Karpas-422 (cell line): ENCODE data around the gene GALNT13. TPM values are rescaled to one million over a fixed set of nuclear protein-coding genes. Genes with fewer than 3 reads are reported as not detected.

Source experiments
- DNase-seq: peaks from one replicate; pipeline ENCODE4 v3.0.0-alpha.2; 2015
- H2AFZ ChIP-seq: fragments of 200-600 bp; sonication (generic); 2 replicates; pipeline ENCODE4 v1.6.1; 2014; ENCODE audit warnings: antibody characterized with exemption, low read length, mixed read lengths
- H3K27ac ChIP-seq: fragments of 200-600 bp; sonication (generic); 2 replicates; pipeline ENCODE4 v1.5.1; 2014; ENCODE audit warnings: mild to moderate bottlenecking, low read length, moderate library complexity
- H3K27me3 ChIP-seq: fragments of 200-600 bp; sonication (generic); 2 replicates; pipeline ENCODE4 v1.6.1; 2014; ENCODE audit warnings: low read length, mixed read lengths
- H3K36me3 ChIP-seq: fragments of 200-600 bp; sonication (generic); 2 replicates; pipeline ENCODE4 v1.6.1; 2014; ENCODE audit warnings: low read length, mixed read lengths; ENCODE audit not compliant: insufficient read depth
- H3K4me1 ChIP-seq: fragments of 200-600 bp; sonication (generic); 2 replicates; pipeline ENCODE4 v1.6.1; 2014; ENCODE audit warnings: mild to moderate bottlenecking, low read length, mixed read lengths
- H3K4me2 ChIP-seq: fragments of 200-600 bp; sonication (generic); 2 replicates; pipeline ENCODE4 v1.6.1; 2014; ENCODE audit warnings: low read length, low read depth, mild to moderate bottlenecking; ENCODE audit not compliant: poor library complexity, severe bottlenecking
- H3K4me3 ChIP-seq: fragments of 200-600 bp; sonication (generic); 2 replicates; pipeline ENCODE4 v1.5.1; 2014; ENCODE audit warnings: mild to moderate bottlenecking, antibody characterized with exemption, low read length, mixed read lengths
- H3K79me2 ChIP-seq: fragments of 200-600 bp; sonication (generic); 2 replicates; pipeline ENCODE4 v1.6.1; 2014; ENCODE audit warnings: mild to moderate bottlenecking, low read length, mixed read lengths
- H3K9ac ChIP-seq: fragments of 200-600 bp; sonication (generic); 2 replicates; pipeline ENCODE4 v1.6.0; 2014; ENCODE audit warnings: low read length
- H3K9me2 ChIP-seq: fragments of 200-600 bp; sonication (generic), shearing (Covaris generic); replicated peaks from 2 replicates; pipeline ENCODE4 v1.6.0; 2014; ENCODE audit warnings: mild to moderate bottlenecking, low read length, moderate library complexity; ENCODE audit not compliant: insufficient read depth
- H3K9me3 ChIP-seq: fragments of 300-700, 200-600 bp; sonication (generic); 2 replicates; pipeline ENCODE4 v1.6.1; 2014; ENCODE audit warnings: low read length, mixed read lengths
- H4K20me1 ChIP-seq: fragments of 200-600 bp; sonication (generic); 2 replicates; pipeline ENCODE4 v1.6.1; 2014; ENCODE audit warnings: mild to moderate bottlenecking, antibody characterized with exemption, low read length, low read depth; ENCODE audit not compliant: insufficient read depth
- total RNA-seq: library from RNA; depleted of rRNA; stranded (reverse); fragments of >200 nt; shearing (Covaris generic); gene quantifications from 2 replicates; pipeline ENCODE4 v1.2.3, GENCODE V29; 2014; ENCODE audit warnings: low replicate concordance

GALNT13 gene
- total RNA-seq, 1 experiment from 2014 or later, result not detected

GRCh38 chr2:154361276-154361675, 489.6 kb downstream of the GALNT13 start:
- H3K27ac ChIP-seq, result no peak overlapping the region
- no peak overlapping the region for H3K9ac ChIP-seq
- no peak for DNase-seq

GRCh38 chr2:154368153-154368552, 496.4 kb downstream of the GALNT13 start:
- no peaks in the 10 kb centered on the region for H3K4me1 ChIP-seq
- H3K9ac ChIP-seq, result no peak overlapping the region
- H3K4me2 ChIP-seq, result no peak overlapping the region
- no peaks in the 10 kb centered on the region for H4K20me1 ChIP-seq
- H2AFZ ChIP-seq, result no peak overlapping the region
- H3K36me3 ChIP-seq, result no peaks in the 10 kb centered on the region
- no peaks in the 10 kb centered on the region for H3K9me2 ChIP-seq
- H3K9me3 ChIP-seq, result no peaks in the 10 kb centered on the region
- no peak overlapping the region for H3K4me3 ChIP-seq
- no peak for DNase-seq
- no peaks in the 10 kb centered on the region for H3K79me2 ChIP-seq
- no peaks in the 10 kb centered on the region for H3K27me3 ChIP-seq
- no peak overlapping the region for H3K27ac ChIP-seq

More at GRCh38 chr2:154361276-154361675, 489.6 kb downstream of the GALNT13 start:
- H3K9me3 ChIP-seq, result no peaks in the 10 kb centered on the region
- H3K4me1 ChIP-seq, result no peaks in the 10 kb centered on the region
- no peak overlapping the region for H3K4me3 ChIP-seq
- H3K36me3 ChIP-seq, result no peaks in the 10 kb centered on the region
- no peak overlapping the region for H2AFZ ChIP-seq
- H4K20me1 ChIP-seq, result no peaks in the 10 kb centered on the region
- H3K9me2 ChIP-seq, result no peaks in the 10 kb centered on the region
- H3K4me2 ChIP-seq, result no peak overlapping the region
- H3K79me2 ChIP-seq, result no peaks in the 10 kb centered on the region
- no peaks in the 10 kb centered on the region for H3K27me3 ChIP-seq

DNA sequence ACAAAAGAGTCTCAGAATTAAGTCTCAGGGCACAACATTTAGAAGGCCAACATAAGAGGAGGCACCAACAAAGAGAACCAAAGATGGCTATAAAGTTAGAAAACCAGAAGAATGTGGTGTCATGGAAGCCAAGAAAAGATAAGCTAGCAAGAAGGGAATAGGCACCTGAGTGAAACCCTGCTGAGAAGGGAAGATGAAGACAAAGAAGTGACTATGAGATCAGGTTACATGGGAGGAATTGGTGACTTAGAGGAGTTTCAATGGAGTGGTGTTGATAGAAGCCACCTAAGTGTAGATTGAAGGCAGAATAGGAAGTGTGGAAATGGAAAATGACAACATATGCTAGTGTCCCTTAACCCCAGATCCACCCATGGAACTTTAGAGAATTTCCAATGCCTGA, 499.2 kb downstream of the GALNT13 start:
- Histone ChIP-seq H3K4me1 (no peaks in the 10 kb centered on the region), H3K9me3 (no peaks in the 10 kb centered on the region), H3K27me3 (no peaks in the 10 kb centered on the region), H3K4me3 (no peak overlapping the region), H3K9ac (no peak overlapping the region), H3K36me3 (no peaks in the 10 kb centered on the region), H3K4me2 (no peak overlapping the region), H3K9me2 (no peaks in the 10 kb centered on the region), H4K20me1 (no peaks in the 10 kb centered on the region), H2AFZ (no peak overlapping the region), H3K79me2 (no peaks in the 10 kb centered on the region), H3K27ac (no peak overlapping the region)
- no peak for DNase-seq

DNA sequence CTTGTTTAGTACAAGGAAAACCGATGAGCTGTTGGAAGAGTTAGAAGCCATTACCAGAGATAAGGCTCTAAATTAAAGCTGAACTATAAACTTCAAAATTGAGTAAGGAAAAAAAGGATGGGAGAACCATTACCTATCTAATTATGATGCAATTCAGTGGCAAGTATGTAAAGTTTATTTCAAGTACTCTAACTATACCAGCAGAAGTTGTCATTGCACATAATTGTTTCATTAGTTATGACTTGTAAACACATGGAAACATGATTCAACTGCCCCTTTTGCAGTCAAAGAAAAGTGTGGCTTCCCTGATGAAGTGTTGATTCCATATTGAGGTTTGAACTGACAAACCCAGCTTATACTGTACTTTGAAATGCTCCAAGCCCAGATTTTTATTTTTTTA, 502.7 kb downstream of the GALNT13 start:
- Histone ChIP-seq H3K27ac (no peak overlapping the region), H2AFZ (no peak overlapping the region)

DNA sequence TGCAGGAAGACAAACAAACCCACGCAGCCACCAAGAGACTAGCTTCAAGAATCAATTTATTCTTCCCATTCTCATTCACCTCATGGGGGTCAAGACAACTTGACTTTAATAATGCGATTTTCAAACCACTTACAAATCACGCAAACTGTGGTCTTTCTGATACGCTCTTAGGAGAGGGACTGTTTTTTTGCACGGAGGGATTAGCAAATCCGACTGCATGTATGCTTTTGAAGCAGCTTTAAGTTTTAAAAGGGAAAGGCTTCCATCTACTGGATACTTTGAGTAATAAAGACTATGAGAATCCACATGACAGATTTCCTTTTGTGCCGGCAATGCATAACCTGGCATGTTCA, 503.8 kb downstream of the GALNT13 start:
- Histone ChIP-seq H3K9ac (no peak overlapping the region), H3K27me3 (no peaks in the 10 kb centered on the region), H2AFZ (no peak overlapping the region), H4K20me1 (no peaks in the 10 kb centered on the region), H3K9me2 (no peaks in the 10 kb centered on the region), H3K4me2 (no peak overlapping the region), H3K79me2 (no peaks in the 10 kb centered on the region), H3K4me1 (no peaks in the 10 kb centered on the region), H3K36me3 (no peaks in the 10 kb centered on the region), H3K9me3 (no peaks in the 10 kb centered on the region), H3K27ac (no peak overlapping the region), H3K4me3 (no peak overlapping the region)
- DNase-seq, result peak; percentile 66

More for the DNA sequence above, 502.7 kb downstream of the GALNT13 start:
- Histone ChIP-seq H4K20me1 (no peaks in the 10 kb centered on the region), H3K4me1 (no peaks in the 10 kb centered on the region), H3K4me3 (no peak overlapping the region), H3K27me3 (no peaks in the 10 kb centered on the region), H3K79me2 (no peaks in the 10 kb centered on the region), H3K4me2 (no peak overlapping the region), H3K36me3 (no peaks in the 10 kb centered on the region), H3K9ac (no peak overlapping the region), H3K9me2 (no peaks in the 10 kb centered on the region), H3K9me3 (no peaks in the 10 kb centered on the region)
- DNase-seq, result no peak

DNA sequence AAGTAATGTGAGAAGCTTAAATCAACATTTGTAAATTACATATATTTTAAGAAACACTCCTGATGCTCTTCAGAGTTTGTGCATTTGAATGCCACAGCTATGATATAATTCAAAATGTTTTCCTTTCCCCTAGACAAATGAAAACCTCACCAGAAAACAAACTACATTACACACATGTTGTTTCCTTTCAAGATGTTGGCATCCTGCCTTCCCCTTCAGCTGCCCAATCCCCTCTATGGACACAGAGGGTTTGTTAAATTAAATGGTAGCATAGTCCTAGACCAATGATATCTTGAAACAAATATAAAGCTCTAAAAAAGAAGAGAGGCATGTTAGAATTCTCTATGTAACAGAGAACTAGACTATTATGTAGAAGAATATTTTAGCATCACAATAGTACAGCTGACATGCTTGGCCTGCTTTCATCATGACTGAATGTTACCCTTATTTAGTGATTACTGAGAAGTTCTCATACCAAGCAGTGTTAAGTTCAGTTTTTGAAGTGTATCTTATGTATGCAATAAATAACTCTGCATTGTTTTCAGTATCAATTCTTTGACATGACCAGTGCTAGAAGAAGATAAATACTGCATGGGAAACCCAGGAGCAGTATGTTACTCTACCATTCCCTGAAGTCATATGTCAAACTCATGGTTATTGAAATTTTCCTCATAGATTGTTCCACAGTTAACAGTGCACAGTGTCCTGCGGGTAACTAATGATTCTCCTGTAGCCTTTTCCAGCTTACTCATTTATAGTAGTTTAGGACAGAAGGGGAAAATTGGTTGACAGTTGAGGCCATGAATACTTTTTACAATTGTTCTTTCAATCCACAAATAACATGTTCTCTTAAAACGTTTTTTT, 510.4 kb downstream of the GALNT13 start:
- no peak overlapping the region for H3K4me3 ChIP-seq
- no peaks in the 10 kb centered on the region for H3K9me2 ChIP-seq
- H2AFZ ChIP-seq, result no peak overlapping the region

DNA sequence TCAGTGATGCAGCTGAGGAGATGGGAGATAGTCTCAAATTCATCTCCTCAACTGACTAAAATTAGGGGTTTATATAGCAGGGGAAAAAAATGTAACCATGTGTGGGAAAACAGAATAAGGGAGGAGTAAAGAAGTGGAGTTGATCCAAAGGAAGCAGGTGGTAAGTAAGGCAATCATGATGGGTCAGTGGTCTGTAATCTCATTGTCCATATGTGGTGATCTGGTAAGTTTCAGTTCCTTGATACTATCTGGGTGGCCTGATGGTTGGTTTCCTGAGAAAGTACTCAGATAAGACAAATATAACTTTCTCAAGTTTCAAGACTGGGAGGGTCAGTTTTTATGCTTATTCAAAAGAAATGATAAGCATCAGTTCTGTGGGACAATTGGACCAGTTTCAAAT, 514.5 kb downstream of the GALNT13 start:
- Histone ChIP-seq H2AFZ (no peak overlapping the region), H3K79me2 (no peaks in the 10 kb centered on the region)

More for the DNA sequence above, 510.4 kb downstream of the GALNT13 start:
- no peak for DNase-seq
- no peaks in the 10 kb centered on the region for H3K36me3 ChIP-seq
- H3K27me3 ChIP-seq, result no peaks in the 10 kb centered on the region
- H3K4me2 ChIP-seq, result no peak overlapping the region
- no peak overlapping the region for H3K27ac ChIP-seq
- no peaks in the 10 kb centered on the region for H3K9me3 ChIP-seq
- no peaks in the 10 kb centered on the region for H3K79me2 ChIP-seq
- H4K20me1 ChIP-seq, result no peaks in the 10 kb centered on the region
- no peak overlapping the region for H3K9ac ChIP-seq
- H3K4me1 ChIP-seq, result no peaks in the 10 kb centered on the region

DNA sequence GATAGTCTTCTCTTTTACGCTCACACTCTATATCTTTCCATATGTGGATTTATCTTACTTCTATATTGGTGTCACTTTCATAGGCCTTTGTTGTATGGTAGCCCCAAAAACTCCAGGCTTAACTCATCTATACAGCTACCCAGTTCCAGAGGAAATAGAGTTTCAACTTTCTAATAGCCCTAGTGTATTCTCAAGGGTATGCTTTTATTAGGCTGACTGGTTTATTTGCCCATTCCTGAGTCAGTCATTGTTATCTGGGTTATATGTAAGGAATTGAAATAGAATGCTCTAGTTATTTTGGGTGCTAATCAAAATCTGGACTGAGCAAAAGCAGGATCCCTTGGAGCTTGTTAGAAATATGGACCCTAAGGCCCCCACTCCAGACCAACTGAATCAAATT, 519.3 kb downstream of the GALNT13 start:
- Histone ChIP-seq H3K79me2 (no peaks in the 10 kb centered on the region), H3K36me3 (no peaks in the 10 kb centered on the region), H3K27ac (no peak overlapping the region), H3K9me3 (peaks cover 14% of the 10 kb centered on the region), H4K20me1 (no peaks in the 10 kb centered on the region), H3K27me3 (no peaks in the 10 kb centered on the region), H3K4me2 (no peak overlapping the region), H3K9me2 (no peaks in the 10 kb centered on the region; the same call in 1 of the 2 replicates), H3K4me1 (no peaks in the 10 kb centered on the region), H3K4me3 (no peak overlapping the region), H3K9ac (no peak overlapping the region), H2AFZ (no peak overlapping the region)
- no peak for DNase-seq

More for the DNA sequence above, 514.5 kb downstream of the GALNT13 start:
- no peaks in the 10 kb centered on the region for H3K36me3 ChIP-seq
- H3K27ac ChIP-seq, result no peak overlapping the region
- no peak overlapping the region for H3K4me2 ChIP-seq
- no peaks in the 10 kb centered on the region for H3K4me1 ChIP-seq
- no peaks in the 10 kb centered on the region for H4K20me1 ChIP-seq
- peaks cover 6% of the 10 kb centered on the region for H3K9me3 ChIP-seq
- no peak overlapping the region for H3K4me3 ChIP-seq
- no peaks in the 10 kb centered on the region for H3K27me3 ChIP-seq
- DNase-seq, result no peak
- no peak overlapping the region for H3K9ac ChIP-seq
- no peaks in the 10 kb centered on the region for H3K9me2 ChIP-seq
